MM.1S (cell line): ENCODE measurements around the gene LNX1.

Experiments used
- EZH2 ChIP-seq: fragments of 300-600 bp; sonication (generic); optimal IDR thresholded peaks from 2 replicates; pipeline ENCODE3; 2017; ENCODE audit warnings: low read depth, mild to moderate bottlenecking, antibody characterized with exemption, low read length, mixed read lengths
- EZH2phosphoT487 ChIP-seq: fragments of 300-600 bp; sonication (generic); IDR thresholded peaks from 2 replicates; pipeline ENCODE4 v1.6.1; 2018; ENCODE audit warnings: antibody characterized with exemption, low read length
- TF ChIP-seq, protein P1 (sequence below): fragments of 300-600 bp; sonication (generic); IDR thresholded peaks from 2 replicates; pipeline ENCODE4 v1.5.1; 2016; ENCODE audit warnings: antibody characterized with exemption, low read length, mixed read lengths

DNA sequence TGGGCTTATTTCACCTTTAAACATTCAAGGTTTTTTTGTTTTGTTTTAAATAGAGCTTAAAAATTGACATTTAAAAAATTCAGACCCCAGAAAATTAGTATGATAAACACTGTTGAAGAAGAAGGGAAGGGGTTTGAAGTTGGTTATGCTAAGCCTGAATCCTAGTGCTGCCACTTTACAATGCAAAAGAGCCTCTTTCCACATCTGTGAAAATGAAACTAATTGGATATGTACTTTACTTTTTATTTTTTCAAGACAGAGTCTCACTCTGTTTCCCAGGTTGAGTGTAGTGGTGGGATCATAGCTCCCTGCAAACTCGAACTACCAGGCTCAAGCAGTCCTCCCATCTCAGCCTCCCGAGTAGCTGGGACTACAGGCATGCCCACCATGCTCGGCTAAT lies 172.1 kb downstream of the LNX1 start:
- TF ChIP-seq, protein P1, sequence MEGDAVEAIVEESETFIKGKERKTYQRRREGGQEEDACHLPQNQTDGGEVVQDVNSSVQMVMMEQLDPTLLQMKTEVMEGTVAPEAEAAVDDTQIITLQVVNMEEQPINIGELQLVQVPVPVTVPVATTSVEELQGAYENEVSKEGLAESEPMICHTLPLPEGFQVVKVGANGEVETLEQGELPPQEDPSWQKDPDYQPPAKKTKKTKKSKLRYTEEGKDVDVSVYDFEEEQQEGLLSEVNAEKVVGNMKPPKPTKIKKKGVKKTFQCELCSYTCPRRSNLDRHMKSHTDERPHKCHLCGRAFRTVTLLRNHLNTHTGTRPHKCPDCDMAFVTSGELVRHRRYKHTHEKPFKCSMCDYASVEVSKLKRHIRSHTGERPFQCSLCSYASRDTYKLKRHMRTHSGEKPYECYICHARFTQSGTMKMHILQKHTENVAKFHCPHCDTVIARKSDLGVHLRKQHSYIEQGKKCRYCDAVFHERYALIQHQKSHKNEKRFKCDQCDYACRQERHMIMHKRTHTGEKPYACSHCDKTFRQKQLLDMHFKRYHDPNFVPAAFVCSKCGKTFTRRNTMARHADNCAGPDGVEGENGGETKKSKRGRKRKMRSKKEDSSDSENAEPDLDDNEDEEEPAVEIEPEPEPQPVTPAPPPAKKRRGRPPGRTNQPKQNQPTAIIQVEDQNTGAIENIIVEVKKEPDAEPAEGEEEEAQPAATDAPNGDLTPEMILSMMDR: no peak
- TF ChIP-seq EZH2 (no peak), EZH2phosphoT487 (no peak)
